Stimulated activated naive CD8-positive, alpha-beta T cell treated with anti-CD3 and anti-CD28 coated beads, Interleukin-15, amount 100 ng/mL, for 72 hours (primary cell): ENCODE measurements around the gene IRF2BP2.
"Not testable (repeated sequence)": the region's sequence is repeated elsewhere in the genome, so short reads cannot be mapped to it uniquely, and the experiment has no call there.

Source experiments
- ATAC-seq: fragments of 150-1000 bp; cut with Tn5 transposase; 2 replicates; pipeline ENCODE4 v1.10.0; 2021; ENCODE audit warnings: mild to moderate bottlenecking, moderate library complexity
- DNase-seq, 2 donors: peaks; one replicate each; pipeline ENCODE4 v3.0.0; 2021 to 2022
- H3K27ac Mint-ChIP-seq, 2 donors: one replicate each; pipeline ENCODE4 v1.8.0; 2022; ENCODE audit warnings: mild to moderate bottlenecking in 2 of 2, mixed read lengths in 2 of 2, moderate library complexity in 2 of 2
- H3K27me3 Mint-ChIP-seq: one replicate; pipeline ENCODE4 v1.8.0; 2022; ENCODE audit warnings: mixed read lengths
- H3K4me1 Mint-ChIP-seq: one replicate; pipeline ENCODE4 v1.8.0; 2022; ENCODE audit warnings: mild to moderate bottlenecking, mixed read lengths
- H3K4me3 Mint-ChIP-seq, 2 donors: one replicate each; pipeline ENCODE4 v1.8.0; 2022; ENCODE audit warnings: mild to moderate bottlenecking in 2 of 2, mixed read lengths in 2 of 2, moderate library complexity in 1 of 2
- H3K9me3 Mint-ChIP-seq, 2 donors: one replicate each; pipeline ENCODE4 v1.8.0; 2022; ENCODE audit warnings: mixed read lengths in 2 of 2

Gene IRF2BP2

DNA sequence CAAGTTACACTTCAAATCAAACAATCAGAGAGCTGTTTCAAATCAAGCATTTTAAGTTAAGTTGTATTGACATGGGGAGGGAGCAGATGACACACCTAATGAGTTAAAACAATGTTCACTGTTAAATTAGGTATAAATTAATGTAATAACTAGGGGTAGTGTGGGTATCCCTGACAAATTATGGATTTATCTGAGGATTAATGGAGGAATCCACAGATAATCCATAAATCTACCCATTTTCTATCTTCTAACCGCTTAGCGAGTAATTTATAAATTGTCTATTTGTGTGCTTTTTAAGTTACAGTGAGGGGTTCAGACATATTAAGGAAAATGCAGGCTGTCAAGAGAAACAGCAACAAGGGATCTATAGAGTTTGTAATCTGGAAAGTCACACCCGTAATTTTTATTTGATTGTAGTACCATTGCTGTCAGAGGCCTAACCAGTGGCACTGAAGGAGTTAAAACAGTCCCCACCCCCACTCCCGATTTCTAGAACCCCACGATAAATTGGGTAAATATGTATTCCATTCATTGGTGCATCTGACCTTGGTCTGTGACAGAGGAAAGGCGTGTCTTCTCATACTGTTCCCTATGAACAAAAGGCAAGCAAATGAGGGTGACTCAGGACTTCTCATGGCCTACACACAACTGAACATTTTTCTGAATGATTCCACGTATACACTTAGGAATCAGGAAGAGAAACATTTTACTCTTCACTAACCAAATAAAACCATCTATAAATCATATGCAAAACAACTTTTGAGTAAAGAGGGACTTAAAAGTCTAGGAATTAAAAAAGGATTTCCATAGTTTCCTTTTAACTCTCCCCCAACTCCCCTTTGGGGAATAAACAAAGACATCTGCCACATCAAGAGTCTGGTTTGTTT lies 7.4 kb downstream of the IRF2BP2 start:
- Mint-ChIP-seq H3K4me1 (peaks cover 39% of the 10 kb centered on the region), H3K9me3 (no peaks in the 10 kb centered on the region), H3K4me3 (peak overlapping the region; percentile 79 to 94), H3K27me3 (no peaks in the 10 kb centered on the region), H3K27ac (peak overlapping the region; percentile 89 to 97)
- DNase-seq (peak in 1 of 2 donors; percentile 57), ATAC-seq (peak; percentile 29)

DNA sequence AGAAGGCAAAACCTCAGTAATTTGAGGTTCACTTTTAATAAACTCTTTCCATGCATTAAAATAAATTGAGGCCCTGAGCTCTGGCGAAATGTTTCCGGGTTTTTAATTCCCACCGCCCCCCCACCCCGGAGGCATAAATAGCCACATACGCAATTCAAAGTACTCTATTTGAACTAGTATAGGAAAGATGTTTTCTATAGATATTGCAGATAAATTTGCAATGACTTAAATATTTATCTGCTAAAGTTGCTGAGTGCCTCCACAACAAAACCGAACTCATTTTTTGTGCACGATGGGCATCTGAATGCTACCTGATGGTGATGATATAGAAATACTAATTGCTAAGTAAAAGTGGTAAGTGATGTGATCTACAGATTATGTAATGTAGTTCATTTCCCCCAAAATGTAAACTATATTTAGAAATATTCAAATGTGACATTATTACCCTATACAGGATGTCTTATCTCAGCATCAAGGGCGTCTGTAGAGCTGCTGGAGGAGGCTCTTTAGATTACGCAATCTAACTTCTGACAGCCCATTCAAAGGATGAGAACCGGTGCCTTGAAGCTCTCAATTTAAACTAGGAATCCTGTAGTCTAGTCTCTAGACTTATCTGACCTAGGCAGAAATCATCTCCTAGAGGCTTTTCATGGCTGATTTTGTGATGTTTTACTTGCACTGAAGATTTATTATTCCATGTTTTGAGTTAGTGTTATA lies 8.5 kb downstream of the IRF2BP2 start:
- Mint-ChIP-seq H3K9me3 (peaks cover 3 to 4% of the 10 kb centered on the region in 2 donors), H3K27me3 (no peaks in the 10 kb centered on the region), H3K4me1 (peaks cover 39% of the 10 kb centered on the region), H3K4me3 (peak overlapping the region; percentile 79 to 94), H3K27ac (peak overlapping the region; percentile 72 to 92)
- peak in 1 of 2 donors; percentile 28 for DNase-seq
- ATAC-seq = peak; percentile 23

DNA sequence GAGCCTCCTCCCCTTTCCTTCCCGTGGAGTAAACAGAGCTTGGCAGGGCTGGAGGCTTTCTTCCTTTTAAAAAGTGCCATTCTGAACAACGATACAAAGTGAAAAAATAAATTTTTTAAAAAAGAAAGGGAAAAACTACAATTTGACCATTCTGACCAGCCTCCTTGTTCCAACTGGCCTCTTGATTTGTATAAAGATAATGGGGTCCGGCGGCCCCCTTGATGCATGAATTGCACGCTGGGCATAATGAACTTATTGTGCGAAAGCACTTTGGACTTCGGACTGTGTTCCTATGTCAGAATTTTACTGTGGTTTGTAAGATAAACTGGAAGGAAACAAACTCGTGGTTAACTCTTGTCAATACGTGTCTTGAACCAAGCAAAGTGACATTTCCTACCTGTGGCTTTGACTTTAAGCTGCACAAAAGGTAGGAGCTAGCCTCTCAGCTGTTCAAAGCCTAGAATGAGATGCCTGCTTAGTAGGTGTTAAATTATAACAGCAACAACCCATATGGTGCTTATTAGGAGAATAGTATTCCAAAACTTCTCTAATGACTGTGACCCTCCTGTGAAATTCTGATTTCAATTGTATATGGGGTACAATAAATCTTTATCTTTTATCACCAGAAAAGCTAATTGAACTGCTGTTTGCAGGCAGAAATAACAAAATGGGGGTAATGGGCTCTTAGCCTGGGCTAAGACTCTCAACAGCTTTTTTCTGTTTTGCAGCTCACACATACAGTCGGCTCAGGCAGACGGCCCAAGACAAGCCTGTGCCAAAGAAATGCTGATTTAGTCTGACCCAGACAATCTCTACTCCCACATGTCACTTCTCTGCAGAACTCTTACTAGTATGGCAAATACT lies 9.3 kb downstream of the IRF2BP2 start:
- H3K27ac Mint-ChIP-seq = peak overlapping the region; percentile 91 to 92

DNA sequence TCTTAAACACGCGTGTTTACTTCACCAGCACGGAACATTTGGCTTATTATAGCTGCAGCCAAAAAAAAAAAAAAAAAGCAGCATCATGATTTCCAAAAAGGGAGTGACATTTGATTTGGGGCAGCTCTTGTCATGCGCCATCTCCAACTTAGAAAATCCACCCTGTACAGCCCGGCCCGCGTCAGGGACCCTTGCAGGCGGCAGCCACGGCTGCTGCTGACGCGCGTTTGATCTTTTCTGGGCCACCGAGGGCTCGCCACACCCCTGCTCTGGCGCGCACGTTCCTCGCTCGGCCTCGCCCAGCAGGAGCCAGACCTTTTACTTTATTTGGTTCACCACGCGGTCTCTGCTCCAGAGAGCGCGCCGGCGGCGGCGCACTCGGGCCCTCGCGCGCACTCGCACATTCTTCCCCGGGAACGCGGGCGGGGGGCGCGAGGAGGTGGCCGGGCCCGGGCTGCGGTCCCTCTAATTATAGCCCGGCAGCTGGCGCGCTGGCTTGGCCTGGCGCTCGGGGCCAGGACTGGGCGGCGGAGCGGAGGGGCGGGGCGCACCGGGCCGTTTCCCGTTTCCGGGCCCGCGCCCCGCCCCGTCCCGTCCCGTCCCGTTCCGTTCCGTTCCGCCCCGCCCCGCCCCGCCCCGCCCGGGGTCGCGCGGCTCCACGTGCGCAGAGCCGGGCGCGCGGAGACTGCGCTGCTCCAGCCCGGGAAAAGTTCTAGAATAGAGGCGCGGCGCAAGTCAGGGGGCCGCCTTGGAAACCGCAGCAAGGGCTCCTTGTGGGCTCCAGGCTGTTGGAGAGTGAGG lies 10.2 kb downstream of the IRF2BP2 start:
- Mint-ChIP-seq H3K4me1 (peaks cover 39% of the 10 kb centered on the region), H3K27ac (peak overlapping the region; percentile 92 to 94), H3K4me3 (peak overlapping the region; percentile 83 to 88), H3K27me3 (no peaks in the 10 kb centered on the region), H3K9me3 (peaks cover 11 to 14% of the 10 kb centered on the region in 2 donors)
- peak; percentile 73 to 85 for DNase-seq
- ATAC-seq = peak; percentile 77

More for the DNA sequence above, 9.3 kb downstream of the IRF2BP2 start:
- ATAC-seq (peak; percentile 27), DNase-seq (peak; percentile 25 to 30)
- Mint-ChIP-seq H3K4me1 (peaks cover 39% of the 10 kb centered on the region), H3K9me3 (peaks cover 11 to 12% of the 10 kb centered on the region in 2 donors), H3K27me3 (no peaks in the 10 kb centered on the region), H3K4me3 (peak overlapping the region; percentile 88 to 94)

DNA sequence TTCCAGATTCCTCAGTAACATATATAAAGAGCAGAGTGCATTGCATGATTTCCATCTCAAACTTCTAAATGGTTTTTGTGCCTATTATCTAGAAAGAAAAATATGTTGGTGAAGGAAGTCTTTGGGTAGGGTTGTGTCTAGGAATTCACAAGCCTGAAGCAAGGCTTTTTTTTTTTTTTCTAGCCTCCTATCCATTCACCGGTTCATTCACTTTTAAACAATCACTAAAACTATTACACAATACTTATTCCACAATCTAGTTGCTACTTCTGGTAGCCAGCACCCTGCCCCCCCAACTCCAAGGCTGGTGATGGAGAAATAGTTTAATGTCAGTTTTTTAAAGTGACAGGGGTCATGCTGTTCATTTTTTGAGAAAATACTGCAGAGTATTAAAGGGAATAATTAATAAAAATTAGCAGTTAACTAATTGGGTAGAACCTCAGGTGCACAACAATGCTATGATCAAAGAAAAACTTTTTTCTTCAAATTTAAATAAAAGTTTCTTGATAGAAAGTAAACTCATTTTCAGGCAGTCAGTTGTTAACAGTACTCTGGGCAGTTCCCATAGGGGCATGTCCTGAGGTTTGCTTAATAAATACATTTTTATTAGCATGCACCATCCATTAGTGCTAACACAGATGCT lies 10.9 kb downstream of the IRF2BP2 start:
- no peak for ATAC-seq
- H3K4me3 Mint-ChIP-seq = peak overlapping the region; percentile 83 to 88
- H3K9me3 Mint-ChIP-seq = peaks cover 14 to 16% of the 10 kb centered on the region in 2 donors
- no peak for DNase-seq
- H3K27ac Mint-ChIP-seq = peak overlapping the region; percentile 92 to 94
- H3K27me3 Mint-ChIP-seq = no peaks in the 10 kb centered on the region
- H3K4me1 Mint-ChIP-seq = peaks cover 44% of the 10 kb centered on the region

DNA sequence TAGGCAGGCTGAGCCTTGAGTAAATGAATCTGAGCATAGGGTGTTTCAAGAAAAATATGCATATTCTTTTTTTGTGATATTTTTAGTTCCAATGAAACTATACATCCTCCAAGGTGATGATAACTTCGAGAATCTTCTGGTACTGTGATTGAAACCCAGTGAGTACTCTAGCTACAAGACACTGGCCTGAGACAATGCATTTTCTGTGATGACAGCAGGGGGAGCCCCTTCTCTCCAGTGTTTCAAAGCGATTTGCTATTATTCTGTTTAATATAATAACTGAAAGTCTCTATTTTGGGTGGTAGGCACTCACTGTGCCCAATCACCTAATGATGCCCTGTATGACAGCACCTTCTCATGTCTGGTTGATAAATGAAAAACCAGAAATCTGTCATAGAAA lies 12.1 kb downstream of the IRF2BP2 start:
- peaks cover 42% of the 10 kb centered on the region for H3K4me1 Mint-ChIP-seq
- peak; percentile 40 for ATAC-seq
- no peaks in the 10 kb centered on the region for H3K27me3 Mint-ChIP-seq
- peaks cover 14 to 16% of the 10 kb centered on the region in 2 donors for H3K9me3 Mint-ChIP-seq
- H3K4me3 Mint-ChIP-seq = peak overlapping the region in 1 of 2 donors; percentile 2
- no peak overlapping the region for H3K27ac Mint-ChIP-seq
- DNase-seq = peak; percentile 26 to 56

DNA sequence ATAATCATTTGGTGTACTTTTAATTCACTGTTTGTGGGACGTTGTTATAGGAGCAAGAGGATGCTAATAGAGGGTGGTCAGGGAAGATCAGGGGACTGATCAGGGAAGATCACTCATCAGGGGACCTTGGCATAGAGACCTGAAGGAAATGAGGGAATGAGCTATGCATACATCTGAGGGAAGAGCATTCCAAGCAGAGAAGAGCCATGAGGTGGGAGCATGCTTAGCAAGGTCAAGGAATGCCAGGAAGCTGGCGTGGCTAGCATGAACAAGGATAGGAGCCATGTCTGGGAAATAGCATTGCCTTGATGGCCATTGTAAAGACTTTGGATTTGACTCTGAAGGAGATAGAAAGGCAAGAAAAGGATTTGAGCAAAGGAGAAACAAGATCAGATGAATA lies 14.1 kb downstream of the IRF2BP2 start:
- H3K4me3 Mint-ChIP-seq = no peak overlapping the region
- DNase-seq (no peak), ATAC-seq (no peak)
- H3K27ac Mint-ChIP-seq = no peak overlapping the region
- no peaks in the 10 kb centered on the region for H3K27me3 Mint-ChIP-seq
- H3K4me1 Mint-ChIP-seq = peaks cover 22% of the 10 kb centered on the region
- H3K9me3 Mint-ChIP-seq = peaks cover 14 to 16% of the 10 kb centered on the region in 2 donors

DNA sequence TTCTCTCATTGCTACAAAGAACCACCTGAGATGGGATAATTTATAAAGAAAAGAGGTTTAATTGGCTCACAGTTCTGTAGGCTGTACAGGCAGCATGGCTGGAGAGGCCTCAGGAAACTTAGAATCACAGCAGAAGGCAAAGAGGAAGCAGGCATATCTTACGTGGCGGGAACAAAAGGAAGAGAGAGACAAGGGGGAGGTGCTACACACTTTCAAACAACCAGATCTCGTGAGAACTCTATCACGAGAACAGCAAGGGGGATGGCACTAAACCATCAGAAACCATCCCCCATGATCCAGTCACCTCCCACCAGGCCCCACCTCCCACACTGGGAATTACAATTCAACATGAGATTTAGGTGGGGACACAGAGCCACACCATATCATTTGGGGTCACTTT lies 15.4 kb downstream of the IRF2BP2 start:
- peaks cover 14 to 16% of the 10 kb centered on the region in 2 donors for H3K9me3 Mint-ChIP-seq
- H3K27me3 Mint-ChIP-seq, DNase-seq: not testable (repeated sequence)

DNA sequence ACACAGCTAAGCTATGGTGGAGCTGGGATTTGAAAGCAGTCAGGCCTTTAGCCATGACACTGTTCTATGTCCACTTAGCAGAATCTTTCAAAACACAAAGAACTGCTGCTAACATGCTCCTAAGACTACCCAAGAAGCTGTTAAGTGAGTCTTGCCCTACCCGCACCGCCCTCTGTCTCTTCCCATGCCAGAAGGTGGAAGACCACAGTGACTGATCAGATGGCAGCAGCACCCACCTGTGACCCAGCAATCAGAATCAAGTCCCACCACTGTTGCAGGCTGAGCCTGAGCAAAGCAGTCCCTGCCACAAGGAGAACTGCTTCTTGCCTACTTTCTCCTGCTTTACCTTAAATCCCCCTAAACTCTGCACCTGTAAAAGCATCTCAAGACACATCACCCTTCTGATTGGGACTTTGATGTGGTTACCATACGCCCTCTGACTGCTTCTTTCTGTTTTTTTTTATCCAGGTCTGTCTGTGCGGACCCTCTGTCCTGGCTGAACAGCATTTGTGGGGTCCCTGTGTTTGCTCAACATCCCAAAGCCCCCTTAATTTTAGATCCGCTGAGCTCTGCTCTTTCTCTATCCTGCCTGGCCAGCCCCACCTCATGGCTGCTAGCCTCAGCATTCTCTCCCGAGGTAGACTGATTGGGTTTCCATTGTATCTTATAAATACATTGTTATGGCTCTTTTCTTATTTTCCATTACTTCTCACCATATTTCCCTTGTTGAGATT lies 16.0 kb downstream of the IRF2BP2 start:
- DNase-seq (no peak), ATAC-seq (no peak)
- peaks cover 14 to 16% of the 10 kb centered on the region in 2 donors for H3K9me3 Mint-ChIP-seq
- H3K4me1 Mint-ChIP-seq = peaks cover 19% of the 10 kb centered on the region
- H3K27ac Mint-ChIP-seq = peak overlapping the region in 1 of 2 donors; percentile 30
- H3K27me3 Mint-ChIP-seq = no peaks in the 10 kb centered on the region
- no peak overlapping the region for H3K4me3 Mint-ChIP-seq

More for the DNA sequence above, 15.4 kb downstream of the IRF2BP2 start:
- peaks cover 20% of the 10 kb centered on the region for H3K4me1 Mint-ChIP-seq
- not testable (repeated sequence) for ATAC-seq, H3K27ac Mint-ChIP-seq, H3K4me3 Mint-ChIP-seq

DNA sequence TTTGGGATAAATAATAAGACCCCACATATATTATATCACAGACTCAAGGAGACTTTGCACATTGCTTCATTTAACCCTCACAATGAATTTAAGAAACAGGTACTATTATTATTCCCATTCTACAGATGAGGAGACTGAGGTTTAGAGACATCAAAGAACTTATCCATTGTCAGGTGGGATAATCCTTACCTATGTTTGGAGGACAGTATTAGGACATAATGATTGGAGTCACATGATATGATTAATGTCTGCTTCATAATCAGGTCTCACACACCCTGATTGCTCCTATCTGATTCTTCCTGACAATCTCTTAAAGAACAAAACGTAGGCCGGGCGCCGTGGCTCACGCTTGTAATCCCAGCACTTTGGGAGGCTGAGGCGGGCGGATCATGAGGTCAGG lies 16.9 kb downstream of the IRF2BP2 start:
- Mint-ChIP-seq H3K27me3 (no peaks in the 10 kb centered on the region), H3K9me3 (peaks cover 14 to 16% of the 10 kb centered on the region in 2 donors), H3K4me3 (no peak overlapping the region), H3K4me1 (peaks cover 11% of the 10 kb centered on the region), H3K27ac (no peak overlapping the region)
- DNase-seq = no peak
- no peak for ATAC-seq

DNA sequence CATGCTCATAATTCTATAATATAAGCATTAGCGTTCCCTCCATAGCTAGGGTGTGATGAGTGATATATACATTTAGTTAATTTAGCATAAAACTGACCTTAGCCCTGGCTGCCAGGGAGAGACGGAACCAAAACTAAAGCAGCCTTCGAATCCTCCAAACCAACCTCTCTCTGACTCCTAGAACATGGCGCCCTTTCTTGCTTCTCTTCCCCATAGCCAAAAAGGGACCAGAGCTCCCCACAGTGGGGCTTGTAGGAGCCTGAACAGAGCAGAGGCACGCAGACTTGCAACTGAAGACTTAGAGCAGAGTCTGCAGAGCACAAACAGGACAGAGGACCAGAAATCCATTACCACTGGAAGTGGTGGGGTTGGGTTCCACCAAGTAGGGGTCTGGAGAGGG lies 17.7 kb downstream of the IRF2BP2 start:
- Mint-ChIP-seq H3K4me3 (no peak overlapping the region), H3K27me3 (no peaks in the 10 kb centered on the region), H3K27ac (no peak overlapping the region)

DNA sequence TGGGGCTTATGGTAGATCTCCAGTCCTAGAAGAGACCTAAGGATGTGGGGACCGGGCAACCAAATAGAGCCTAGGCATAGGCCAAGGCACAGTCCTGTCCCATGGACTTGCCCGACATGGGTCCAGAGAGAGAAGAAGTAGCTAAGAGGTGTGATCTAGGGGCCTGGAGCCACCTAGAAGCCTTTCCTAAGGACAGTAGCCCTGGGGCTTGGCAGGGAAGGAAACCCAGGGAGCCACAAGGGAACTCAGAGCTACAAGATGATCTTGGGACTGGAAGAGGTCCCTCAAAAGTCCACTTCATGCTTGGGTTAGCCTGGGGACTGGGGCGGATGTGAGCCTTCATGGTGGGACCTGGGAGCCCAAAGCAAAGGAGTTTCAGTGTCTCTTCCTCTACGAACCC lies 18.8 kb downstream of the IRF2BP2 start:
- no peak for ATAC-seq
- H3K27me3 Mint-ChIP-seq = peaks cover 9% of the 10 kb centered on the region
- H3K9me3 Mint-ChIP-seq = peaks cover 7 to 10% of the 10 kb centered on the region in 2 donors
- peaks cover 11% of the 10 kb centered on the region for H3K4me1 Mint-ChIP-seq
- no peak overlapping the region for H3K4me3 Mint-ChIP-seq
- DNase-seq = no peak
- no peak overlapping the region for H3K27ac Mint-ChIP-seq

More for the DNA sequence above, 17.7 kb downstream of the IRF2BP2 start:
- peaks cover 11% of the 10 kb centered on the region for H3K4me1 Mint-ChIP-seq
- no peak for DNase-seq
- ATAC-seq = no peak
- H3K9me3 Mint-ChIP-seq = peaks cover 14 to 16% of the 10 kb centered on the region in 2 donors

DNA sequence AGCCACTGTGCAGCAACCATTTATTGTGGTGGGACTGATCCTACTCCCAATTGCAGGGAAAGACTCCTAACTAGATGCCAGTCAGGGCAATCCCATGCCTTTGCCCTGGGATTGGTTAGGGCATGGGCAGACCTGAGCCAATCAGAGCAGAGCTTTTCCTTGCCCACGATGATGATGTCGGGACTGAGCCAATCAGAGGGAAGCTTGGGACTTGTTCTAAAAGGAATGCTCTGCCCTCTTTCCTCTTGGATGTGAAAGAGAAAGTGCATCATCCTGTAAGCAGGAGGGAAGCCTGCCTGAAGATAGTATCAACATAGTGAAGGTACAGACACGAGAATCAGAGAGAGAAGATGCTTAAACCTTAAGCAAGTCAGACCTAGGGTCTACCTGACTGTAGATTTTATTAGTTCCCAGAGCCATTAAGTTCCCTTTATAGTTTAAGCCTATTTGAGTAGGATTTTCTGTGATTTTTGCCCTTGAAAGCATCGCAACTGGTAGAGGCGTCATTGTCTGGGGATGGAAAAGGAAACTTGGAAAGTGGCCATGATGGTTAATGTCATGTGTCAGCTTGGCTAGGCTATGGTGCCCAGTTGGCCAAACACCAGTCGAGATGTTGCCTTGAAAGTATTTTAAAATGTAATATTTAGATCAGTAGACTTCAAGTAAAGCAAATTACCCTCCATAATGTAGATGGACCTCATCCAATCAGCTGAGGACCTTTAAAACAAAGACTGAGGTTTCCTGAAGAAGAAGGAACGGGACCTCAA lies 19.9 kb downstream of the IRF2BP2 start:
- Mint-ChIP-seq H3K4me3 (no peak overlapping the region), H3K27ac (peak overlapping the region in 1 of 2 donors; percentile 21), H3K27me3 (peaks cover 16% of the 10 kb centered on the region), H3K9me3 (peaks cover 0 to 5% of the 10 kb centered on the region in 2 donors), H3K4me1 (peaks cover 11% of the 10 kb centered on the region)
- ATAC-seq (no peak), DNase-seq (no peak)
